Naive thymus-derived CD8-positive, alpha-beta T cell (primary cell): Measurements from ENCODE around the gene ERBB2. TPM values are rescaled to one million over a fixed set of nuclear protein-coding genes. Genes with fewer than 3 reads are reported as not detected.
A peak's percentile ranks its signal among the peaks of the same experiment; 100 is the strongest.
"Not testable (repeated sequence)": the region's sequence is repeated elsewhere in the genome, so short reads cannot be mapped to it uniquely, and the experiment has no call there.

ENCODE experiments used
- ATAC-seq, 2 donors: fragments of 150-1000 bp; cut with Tn5 transposase in 1 of 2; sonication (Bioruptor Pico), chemical (Tn5 transposase) in 1 of 2; 1 replicate in 1 of 2; 2 replicates in 1 of 2; pipeline ENCODE4 v1.10.0; 2021; ENCODE audit warnings: mild to moderate bottlenecking in 2 of 2, moderate library complexity in 2 of 2
- POLR2A ChIA-PET: fragments of 350-600 bp; sonication (Branson Sonifier 250); formaldehyde crosslinking; loops from one replicate; lab custom pipeline; 2021; ENCODE audit warnings: antibody characterized with exemption; lab: Charles Lee
- DNase-seq, 10 donors: peaks; one replicate each; pipeline versions ENCODE4 v3.0.0 to v3.0.0-alpha.2; 2020 to 2022
- H3K27ac Mint-ChIP-seq, 10 donors: one replicate each; pipeline ENCODE4 v1.8.0; 2020 to 2022; ENCODE audit warnings: mild to moderate bottlenecking in 10 of 10, mixed read lengths in 10 of 10, moderate library complexity in 4 of 10, inconsistent platforms in 1 of 10
- H3K27me3 Mint-ChIP-seq, 5 donors: one replicate each; pipeline ENCODE4 v1.8.0; 2021 to 2022; ENCODE audit warnings: mixed read lengths in 5 of 5
- H3K36me3 Mint-ChIP-seq, 3 donors: one replicate each; pipeline ENCODE4 v1.8.0; 2020 to 2022; ENCODE audit warnings: mixed read lengths in 3 of 3, mild to moderate bottlenecking in 2 of 3, inconsistent platforms in 1 of 3
- H3K4me1 Mint-ChIP-seq, 4 donors: one replicate each; pipeline ENCODE4 v1.8.0; 2021 to 2022; ENCODE audit warnings: mixed read lengths in 4 of 4
- H3K4me3 Mint-ChIP-seq, 10 donors: one replicate each; pipeline ENCODE4 v1.8.0; 2020 to 2022; ENCODE audit warnings: mild to moderate bottlenecking in 10 of 10, mixed read lengths in 10 of 10, moderate library complexity in 6 of 10, inconsistent platforms in 1 of 10
- H3K9me3 Mint-ChIP-seq, 9 donors: one replicate each; pipeline ENCODE4 v1.8.0; 2020 to 2022; ENCODE audit warnings: mixed read lengths in 9 of 9, mild to moderate bottlenecking in 3 of 9, inconsistent platforms in 1 of 9, moderate library complexity in 1 of 9
- polyA plus RNA-seq, 3 donors: library from polyadenylated mRNA; unstranded; fragments of 300-500 nt; fragmentation: Illumina TruSeq; gene quantifications; one replicate each; pipeline ENCODE4 v1.2.3, GENCODE V29; 2021
- total RNA-seq, 8 experiments: library from RNA in 2 of 8; stranded (reverse) in 2 of 8; gene quantifications; one replicate each; pipeline ENCODE4 v1.2.3 and lab custom pipeline; 2021 to 2026

The ERBB2 gene
- total and polyA plus RNA-seq, 5 experiments from 2014 or later = 0.85 to 8.7 (median 2.4) TPM

GRCh38 chr17:39684369-39685192, 15.3 kb upstream of the ERBB2 start:
- Mint-ChIP-seq H3K4me3 (no peak overlapping the region), H3K9me3 (peaks cover 0 to 10% (median 0%) of the 10 kb centered on the region in 9 donors), H3K27ac (peak overlapping the region in 1 of 10 donors; percentile 66), H3K36me3 (peaks cover 0 to 27% (median 18%) of the 10 kb centered on the region in 3 donors), H3K27me3 (no peaks in the 10 kb centered on the region), H3K4me1 (peaks cover 37 to 56% (median 45%) of the 10 kb centered on the region in 4 donors)
- ATAC-seq = no peak
- POLR2A ChIA-PET = no interaction called here
- DNase-seq = peak in 1 of 10 donors; percentile 40

GRCh38 chr17:39687101-39687545, 12.7 kb upstream of the ERBB2 start:
- ATAC-seq = no peak
- Mint-ChIP-seq H3K36me3 (peaks cover 0 to 27% (median 16%) of the 10 kb centered on the region in 3 donors), H3K9me3 (peaks cover 0 to 10% (median 0%) of the 10 kb centered on the region in 9 donors), H3K27ac (peak overlapping the region in 9 of 10 donors; percentile 97 to 99 (median 98)), H3K27me3 (no peaks in the 10 kb centered on the region), H3K4me1 (peaks cover 23 to 39% (median 30%) of the 10 kb centered on the region in 4 donors), H3K4me3 (peak overlapping the region; percentile 97 to 99 (median 98))
- DNase-seq = no peak
- POLR2A ChIA-PET = interaction anchor here (1.4 to 2.6 kb wide), 7 partner anchors 10 to 239 kb away, joined by 4 to 22 read pairs (median 9); partner anchors contain the start of genes ERBB2, LRRC3C, MIEN1 and ORMDL3

GRCh38 chr17:39687546-39688474, 12.1 kb upstream of the ERBB2 start, which contains the start of gene PGAP3:
Gene PGAP3 (minus strand): TSS chr17:39688057. CDS start chr17:39688014, 43 bp downstream.
- Mint-ChIP-seq H3K36me3 (peaks cover 0 to 24% (median 16%) of the 10 kb centered on the region in 3 donors), H3K27me3 (no peaks in the 10 kb centered on the region), H3K4me3 (peak within 1 kb of the TSS; percentile 97 to 99 (median 98)), H3K27ac (peak within 1 kb of the TSS; percentile 97 to 99 (median 98)), H3K9me3 (peaks cover 0 to 10% (median 0%) of the 10 kb centered on the region in 9 donors), H3K4me1 (peaks cover 23 to 35% (median 30%) of the 10 kb centered on the region in 4 donors)
- DNase-seq = peak; percentile 73 to 92 (median 80)
- POLR2A ChIA-PET = interaction anchor here (0.6 to 3.2 kb wide), 22 partner anchors 8 to 450 kb away, joined by 3 to 22 read pairs (median 5); partner anchors contain the start of genes ERBB2, LRRC3C, MIEN1 and ORMDL3
- ATAC-seq = peak; percentile 89 to 93

GRCh38 chr17:39688475-39688835, 11.4 kb upstream of the ERBB2 start:
- Mint-ChIP-seq H3K9me3 (peaks cover 0 to 10% (median 0%) of the 10 kb centered on the region in 9 donors), H3K4me3 (peak overlapping the region; percentile 97 to 99 (median 98)), H3K27me3 (peaks cover 0 to 1% (median 0%) of the 10 kb centered on the region in 5 donors), H3K36me3 (peaks cover 0 to 18% (median 10%) of the 10 kb centered on the region in 3 donors), H3K4me1 (peaks cover 23 to 33% (median 27%) of the 10 kb centered on the region in 4 donors), H3K27ac (peak overlapping the region; percentile 97 to 99 (median 98))
- no peak for ATAC-seq
- POLR2A ChIA-PET = interaction anchor here (0.9 to 3.2 kb wide), 19 partner anchors 8 to 238 kb away, joined by 3 to 22 read pairs (median 5); partner anchors contain the start of genes ERBB2, LRRC3C, MIEN1 and ORMDL3
- peak in 1 of 10 donors; percentile 54 for DNase-seq

GRCh38 chr17:39688945-39689344, 10.9 kb upstream of the ERBB2 start:
- Mint-ChIP-seq H3K4me1 (peaks cover 23 to 33% (median 26%) of the 10 kb centered on the region in 4 donors), H3K9me3 (peaks cover 0 to 10% (median 0%) of the 10 kb centered on the region in 9 donors), H3K27me3 (peaks cover 0 to 1% (median 0%) of the 10 kb centered on the region in 5 donors), H3K27ac (peak overlapping the region; percentile 37 to 99 (median 98)), H3K36me3 (peaks cover 0 to 17% (median 9%) of the 10 kb centered on the region in 3 donors), H3K4me3 (peak overlapping the region; percentile 75 to 99 (median 98))
- no peak for ATAC-seq
- no peak for DNase-seq
- POLR2A ChIA-PET = interaction anchor here (1.4 to 3.2 kb wide), 5 partner anchors 9 to 41 kb away, joined by 5 to 22 read pairs (median 13); partner anchors contain the start of gene MIEN1

- ATAC-seq = no peak
- Mint-ChIP-seq H3K4me1 (peaks cover 1 to 3% (median 2%) of the 10 kb centered on the region in 4 donors), H3K27me3 (peaks cover 7 to 12% (median 11%) of the 10 kb centered on the region in 5 donors), H3K4me3 (no peak overlapping the region), H3K27ac (no peak overlapping the region), H3K9me3 (no peaks in the 10 kb centered on the region), H3K36me3 (peaks cover 0 to 9% (median 8%) of the 10 kb centered on the region in 3 donors)
- POLR2A ChIA-PET = no interaction called here
- peak in 1 of 10 donors; percentile 16 for DNase-seq
Observed at GRCh38 chr17:39694593-39694992, 5.3 kb upstream of the ERBB2 start.

- DNase-seq (no peak), ATAC-seq (no peak)
- Mint-ChIP-seq H3K27me3 (peaks cover 10 to 16% (median 13%) of the 10 kb centered on the region in 5 donors), H3K36me3 (peaks cover 0 to 11% (median 8%) of the 10 kb centered on the region in 3 donors), H3K4me3 (no peak overlapping the region), H3K27ac (no peak overlapping the region), H3K4me1 (peaks cover 4 to 8% (median 5%) of the 10 kb centered on the region in 4 donors), H3K9me3 (no peaks in the 10 kb centered on the region)
- POLR2A ChIA-PET = interaction anchor here (1.0 kb wide), 1 partner anchor 14 kb away, joined by 3 read pairs; no protein-coding TSS in a partner anchor
Observed at GRCh38 chr17:39695089-39695474, 4.8 kb upstream of the ERBB2 start.

- DNase-seq (peak in 1 of 10 donors; percentile 23), ATAC-seq (no peak)
- Mint-ChIP-seq H3K27me3 (peaks cover 19 to 30% (median 22%) of the 10 kb centered on the region in 5 donors), H3K4me3 (no peak overlapping the region), H3K9me3 (no peaks in the 10 kb centered on the region), H3K4me1 (peaks cover 8 to 20% (median 9%) of the 10 kb centered on the region in 4 donors), H3K27ac (no peak overlapping the region), H3K36me3 (peaks cover 0 to 12% (median 8%) of the 10 kb centered on the region in 3 donors)
- POLR2A ChIA-PET = interaction anchor here (0.9 to 1.9 kb wide), 2 partner anchors 9 to 18 kb away, joined by 4 to 8 read pairs; partner anchors contain the start of gene PGAP3
Observed at GRCh38 chr17:39696731-39697130, 3.1 kb upstream of the ERBB2 start.

GRCh38 chr17:39697961-39698360, 1.9 kb upstream of the ERBB2 start:
- POLR2A ChIA-PET = interaction anchor here (0.7 to 0.9 kb wide), 2 partner anchors 19 to 169 kb away, joined by 4 to 5 read pairs; no protein-coding TSS in a partner anchor
- Mint-ChIP-seq H3K36me3 (peaks cover 0 to 12% (median 8%) of the 10 kb centered on the region in 3 donors), H3K4me1 (peaks cover 8 to 20% (median 9%) of the 10 kb centered on the region in 4 donors), H3K27ac (no peak overlapping the region), H3K27me3 (peaks cover 22 to 35% (median 24%) of the 10 kb centered on the region in 5 donors), H3K9me3 (no peaks in the 10 kb centered on the region), H3K4me3 (no peak overlapping the region)
- ATAC-seq = no peak
- DNase-seq = no peak

GRCh38 chr17:39699157-39699817, 577 bp upstream of the ERBB2 start:
- peaks cover 0 to 12% (median 8%) of the 10 kb centered on the region in 3 donors for H3K36me3 Mint-ChIP-seq
- H3K9me3 Mint-ChIP-seq, ATAC-seq, DNase-seq, H3K27ac Mint-ChIP-seq: not testable (repeated sequence)
- H3K4me1 Mint-ChIP-seq = peaks cover 8 to 20% (median 12%) of the 10 kb centered on the region in 4 donors
- POLR2A ChIA-PET = interaction anchor here (0.7 to 1.8 kb wide), 2 partner anchors 12 to 24 kb away, joined by 4 to 7 read pairs; partner anchors contain the start of gene PGAP3
- H3K4me3 Mint-ChIP-seq = peak overlapping the region; percentile 8 to 83 (median 65)
- peaks cover 22 to 35% (median 23%) of the 10 kb centered on the region in 5 donors for H3K27me3 Mint-ChIP-seq
